HL-60 (cell line): ENCODE results near the gene DLG1.

Experiments used
- REST ChIP-seq: IDR thresholded peaks from 2 replicates; pipeline ENCODE4 v1.6.1; 2012; ENCODE audit warnings: low read depth; ENCODE audit not compliant: insufficient replicate concordance
- TF ChIP-seq, protein P1 (sequence below): IDR thresholded peaks from one replicate; pipeline ENCODE4 v1.5.1; 2011; ENCODE audit warnings: low read length, control low read depth, inconsistent platforms; ENCODE audit not compliant: insufficient read depth

DNA sequence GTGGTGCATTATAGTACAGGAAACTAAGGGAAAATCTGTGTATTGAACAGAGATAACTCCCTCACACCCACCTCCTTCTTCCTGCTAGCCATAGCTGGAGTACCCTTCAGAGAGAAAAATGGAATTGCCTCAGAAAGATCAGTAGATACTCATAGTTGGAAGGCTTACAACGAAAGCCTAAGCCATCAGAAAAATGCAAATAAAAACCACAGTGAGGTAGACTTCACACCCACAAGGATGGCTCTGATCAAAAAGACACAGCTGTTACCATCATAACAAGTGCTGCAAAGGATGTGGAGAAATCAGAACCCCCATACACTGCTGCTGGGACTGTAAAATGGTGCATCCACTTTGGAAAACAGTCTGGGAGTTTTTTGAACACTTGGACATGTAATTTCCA is 7.4 kb upstream of the DLG1 start:
- TF ChIP-seq, protein P1, sequence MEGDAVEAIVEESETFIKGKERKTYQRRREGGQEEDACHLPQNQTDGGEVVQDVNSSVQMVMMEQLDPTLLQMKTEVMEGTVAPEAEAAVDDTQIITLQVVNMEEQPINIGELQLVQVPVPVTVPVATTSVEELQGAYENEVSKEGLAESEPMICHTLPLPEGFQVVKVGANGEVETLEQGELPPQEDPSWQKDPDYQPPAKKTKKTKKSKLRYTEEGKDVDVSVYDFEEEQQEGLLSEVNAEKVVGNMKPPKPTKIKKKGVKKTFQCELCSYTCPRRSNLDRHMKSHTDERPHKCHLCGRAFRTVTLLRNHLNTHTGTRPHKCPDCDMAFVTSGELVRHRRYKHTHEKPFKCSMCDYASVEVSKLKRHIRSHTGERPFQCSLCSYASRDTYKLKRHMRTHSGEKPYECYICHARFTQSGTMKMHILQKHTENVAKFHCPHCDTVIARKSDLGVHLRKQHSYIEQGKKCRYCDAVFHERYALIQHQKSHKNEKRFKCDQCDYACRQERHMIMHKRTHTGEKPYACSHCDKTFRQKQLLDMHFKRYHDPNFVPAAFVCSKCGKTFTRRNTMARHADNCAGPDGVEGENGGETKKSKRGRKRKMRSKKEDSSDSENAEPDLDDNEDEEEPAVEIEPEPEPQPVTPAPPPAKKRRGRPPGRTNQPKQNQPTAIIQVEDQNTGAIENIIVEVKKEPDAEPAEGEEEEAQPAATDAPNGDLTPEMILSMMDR = no peak
- TF ChIP-seq REST = no peak
